ENCODE data around the gene MYG1. TPM values are rescaled to one million over a fixed set of nuclear protein-coding genes. Genes with fewer than 3 reads are reported as not detected.

MYG1 gene
- total RNA-seq, 1 donor from 2014 or later: 63.4 TPM

Other genes starting within 250 kb of the MYG1 start
- gene TNS2, start 249.6 kb upstream of the MYG1 start, total RNA-seq: 124 TPM
- 68.4 TPM for gene SPRYD3, start 220.3 kb upstream of the MYG1 start, total RNA-seq
- gene IGFBP6, start 202.0 kb upstream of the MYG1 start, total RNA-seq: 22.8 TPM
- 0.75 TPM for gene SOAT2, start 196.2 kb upstream of the MYG1 start, total RNA-seq
- gene ZNF740, start 119.0 kb upstream of the MYG1 start, total RNA-seq: 40.4 TPM
- gene CSAD, start 118.8 kb upstream of the MYG1 start, total RNA-seq: 44.3 TPM
- 5.8 TPM for gene ITGB7, start 92.4 kb upstream of the MYG1 start, total RNA-seq
- gene RARG, start 67.5 kb upstream of the MYG1 start, total RNA-seq: 41.8 TPM
- 1.5 TPM for gene ESPL1, start 31.4 kb upstream of the MYG1 start, total RNA-seq
- 420 TPM for gene PFDN5, start 4.2 kb upstream of the MYG1 start, total RNA-seq
- 55.5 TPM for gene AAAS, start 21.9 kb downstream of the MYG1 start, total RNA-seq
- not detected for gene SP7, start 36.7 kb downstream of the MYG1 start, total RNA-seq
- gene SP1, start 80.5 kb downstream of the MYG1 start, total RNA-seq: 104 TPM
- 0.60 TPM for gene AMHR2, start 124.2 kb downstream of the MYG1 start, total RNA-seq
- 326 TPM for gene PRR13, start 142.0 kb downstream of the MYG1 start, total RNA-seq
- gene PCBP2, start 152.4 kb downstream of the MYG1 start, total RNA-seq: 713 TPM
- gene MAP3K12, start 199.8 kb downstream of the MYG1 start, total RNA-seq: 29.2 TPM
- gene TARBP2, start 201.6 kb downstream of the MYG1 start, total RNA-seq: 33.3 TPM
- not detected for gene NPFF, start 207.8 kb downstream of the MYG1 start, total RNA-seq